GM03348 (cell line): ENCODE measurements around the gene SLC4A9.
A peak's percentile ranks its signal among the peaks of the same experiment; 100 is the strongest.

ENCODE experiments used
- DNase-seq: peaks from one replicate; pipeline ENCODE4 v3.0.0; 2012; ENCODE audit warnings: low spot score

Gene SLC4A9

GRCh38 chr5:140361901-140362300, 1.9 kb downstream of the SLC4A9 start:
- no peak for DNase-seq

- no peak for DNase-seq
Observed at GRCh38 chr5:140362311-140362710, 2.3 kb downstream of the SLC4A9 start.

GRCh38 chr5:140362875-140363630, 3.1 kb downstream of the SLC4A9 start:
- peak; percentile 90 for DNase-seq

DNA sequence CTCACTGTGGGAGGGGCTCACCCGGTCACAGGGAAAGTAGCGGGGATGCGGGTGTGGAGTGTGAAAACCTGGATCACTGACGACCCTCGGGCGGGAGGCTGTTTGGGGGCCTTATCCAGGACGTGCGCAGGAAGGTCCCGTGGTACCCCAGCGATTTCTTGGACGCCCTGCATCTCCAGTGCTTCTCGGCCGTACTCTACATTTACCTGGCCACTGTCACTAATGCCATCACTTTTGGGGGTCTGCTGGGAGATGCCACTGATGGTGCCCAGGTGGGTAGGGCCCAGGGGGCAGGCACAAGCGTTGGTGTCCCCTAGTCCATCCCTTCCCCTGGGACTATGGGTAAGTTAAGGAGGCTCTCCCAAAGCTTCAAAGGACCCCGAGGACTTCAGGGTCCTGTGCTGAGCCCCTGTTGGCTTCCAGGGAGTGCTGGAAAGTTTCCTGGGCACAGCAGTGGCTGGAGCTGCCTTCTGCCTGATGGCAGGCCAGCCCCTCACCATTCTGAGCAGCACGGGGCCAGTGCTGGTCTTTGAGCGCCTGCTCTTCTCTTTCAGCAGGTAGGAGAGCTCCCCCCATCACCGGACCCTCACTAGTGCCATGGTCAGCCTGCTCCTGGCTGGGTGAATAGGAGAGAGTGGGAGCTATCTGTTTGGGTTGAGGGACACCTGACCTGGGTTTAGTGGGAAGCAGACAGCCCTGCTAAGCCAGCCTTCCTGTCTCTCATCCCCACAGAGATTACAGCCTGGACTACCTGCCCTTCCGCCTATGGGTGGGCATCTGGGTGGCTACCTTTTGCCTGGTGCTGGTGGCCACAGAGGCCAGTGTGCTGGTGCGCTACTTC, 3.9 kb downstream of the SLC4A9 start:
- DNase-seq, result no peak

- no peak for DNase-seq
Observed at GRCh38 chr5:140364472-140364765, 4.4 kb downstream of the SLC4A9 start.

- DNase-seq, result no peak
Observed at GRCh38 chr5:140365282-140365681, 5.3 kb downstream of the SLC4A9 start.

- no peak for DNase-seq
Observed at GRCh38 chr5:140365941-140366340, 5.9 kb downstream of the SLC4A9 start.

DNA sequence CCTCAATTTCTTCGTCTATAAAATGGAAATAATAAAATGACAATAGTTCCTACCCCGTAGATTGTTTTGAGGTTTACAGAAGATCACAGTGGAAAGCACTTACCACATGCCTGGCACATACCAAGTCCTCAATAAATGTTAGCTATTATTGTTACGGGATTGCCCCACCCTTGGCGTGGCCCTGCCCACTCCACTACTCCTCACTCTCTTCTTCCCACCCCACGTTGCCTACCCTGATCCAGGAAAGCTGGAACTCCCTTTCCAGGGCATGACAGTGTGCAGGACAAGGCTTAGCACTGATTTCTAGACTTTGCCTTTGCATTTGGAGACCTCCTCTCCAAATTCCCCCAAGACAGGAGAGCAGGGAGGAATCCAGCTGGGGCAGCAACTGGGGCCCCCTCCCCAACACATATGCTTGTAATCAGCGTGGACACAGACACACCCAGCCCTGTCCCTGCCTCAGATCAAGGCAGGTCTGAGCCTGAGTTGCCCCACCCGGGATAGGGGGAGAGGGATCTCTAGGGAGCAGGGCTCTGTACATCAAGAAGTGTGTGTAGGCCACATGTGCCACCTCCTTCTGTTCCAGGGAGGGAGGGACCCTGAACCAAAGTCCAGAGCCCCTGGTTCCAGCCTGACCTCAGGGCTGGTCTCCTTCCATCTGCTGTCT, 6.7 kb downstream of the SLC4A9 start:
- DNase-seq, result no peak

DNA sequence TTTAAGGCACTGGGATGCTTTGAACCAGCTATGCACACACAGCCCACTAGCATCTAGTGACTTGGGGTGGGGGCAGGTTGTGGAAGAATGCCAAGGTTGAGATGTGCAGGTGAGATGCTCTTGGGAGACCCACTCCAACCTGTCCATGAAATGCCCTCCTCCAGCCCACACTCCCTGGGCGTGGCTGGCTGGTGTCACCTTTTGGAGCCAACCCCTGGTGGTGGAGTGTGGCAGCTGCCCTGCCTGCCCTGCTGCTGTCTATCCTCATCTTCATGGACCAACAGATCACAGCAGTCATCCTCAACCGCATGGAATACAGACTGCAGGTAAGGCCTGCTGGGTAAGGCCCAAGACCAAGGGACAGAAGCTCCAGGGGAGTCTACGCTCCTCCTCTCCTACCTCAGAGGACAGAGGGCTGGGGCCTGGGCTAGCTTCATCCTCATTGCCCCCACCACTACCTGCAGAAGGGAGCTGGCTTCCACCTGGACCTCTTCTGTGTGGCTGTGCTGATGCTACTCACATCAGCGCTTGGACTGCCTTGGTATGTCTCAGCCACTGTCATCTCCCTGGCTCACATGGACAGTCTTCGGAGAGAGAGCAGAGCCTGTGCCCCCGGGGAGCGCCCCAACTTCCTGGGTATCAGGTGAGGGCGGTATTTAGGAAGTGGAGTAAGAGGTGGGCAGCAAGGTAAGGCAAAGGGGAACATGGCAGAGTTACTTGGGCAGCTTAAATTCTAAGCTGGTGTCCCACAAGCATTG, 7.4 kb downstream of the SLC4A9 start:
- DNase-seq, result no peak

GRCh38 chr5:140371356-140372151, 11.6 kb downstream of the SLC4A9 start:
- DNase-seq, result no peak

- DNase-seq, result peak; percentile 89
Observed at GRCh38 chr5:140372971-140373487, 13.0 kb downstream of the SLC4A9 start.

DNA sequence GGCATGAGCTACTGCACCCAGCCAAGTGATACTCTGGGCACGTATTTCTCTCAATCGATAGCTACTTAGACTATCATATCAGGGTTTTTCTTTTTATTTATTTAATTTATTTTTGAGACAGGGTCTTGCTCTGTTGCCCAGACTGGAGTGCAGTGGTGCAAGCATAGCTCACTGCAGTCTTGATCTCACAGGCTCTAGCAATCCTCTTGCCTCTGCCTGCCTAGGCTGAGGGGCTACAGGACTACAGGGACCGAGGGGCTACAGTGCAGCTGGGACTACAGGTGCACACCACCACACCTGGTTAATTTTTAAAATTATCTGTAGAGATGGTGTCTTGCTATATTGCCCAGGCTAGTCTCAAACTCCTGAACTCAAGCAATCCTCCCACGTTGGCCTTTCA, 21.4 kb downstream of the SLC4A9 start:
- no peak for DNase-seq

- DNase-seq, result no peak
Observed at GRCh38 chr5:140381972-140382371, 22.0 kb downstream of the SLC4A9 start.

DNA sequence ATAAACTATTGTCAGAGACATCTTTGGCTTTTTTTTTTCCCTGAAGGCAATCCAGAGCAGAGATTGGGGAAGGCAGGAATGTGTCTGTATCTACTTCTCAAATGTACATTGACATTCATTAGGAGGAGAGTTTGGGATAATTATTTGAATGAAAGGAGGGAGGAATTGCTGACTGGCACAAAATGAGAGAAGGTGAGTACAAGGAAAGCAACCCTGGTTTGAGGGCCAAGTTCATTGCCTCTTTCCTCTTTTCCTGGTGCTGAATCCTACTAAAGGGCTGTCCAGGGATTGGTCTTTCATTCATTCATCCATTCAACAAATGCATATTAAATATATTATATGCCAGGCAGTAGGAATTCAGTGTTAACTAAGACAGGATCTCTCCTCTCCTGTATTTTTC, 22.9 kb downstream of the SLC4A9 start:
- no peak for DNase-seq

- DNase-seq, result no peak
Observed at GRCh38 chr5:140383300-140383699, 23.3 kb downstream of the SLC4A9 start.

DNA sequence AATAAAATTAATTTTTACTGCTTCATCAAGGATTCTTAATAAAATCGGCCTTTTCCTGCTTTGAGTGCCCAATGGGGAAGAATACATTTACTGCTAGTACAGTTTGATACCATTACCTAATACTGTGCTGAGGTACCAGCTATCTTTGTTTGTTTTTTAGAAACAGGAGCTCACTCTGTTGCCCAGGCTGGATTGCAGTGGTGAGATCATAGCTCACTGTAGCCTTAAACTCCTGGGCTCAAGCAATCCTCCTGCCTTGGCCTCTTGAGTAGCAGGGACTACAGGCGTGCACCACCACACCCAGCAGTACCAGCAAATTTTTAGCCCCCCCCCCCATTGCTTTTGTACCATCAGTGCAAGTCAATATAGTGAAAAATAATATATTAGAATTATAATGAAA, 28.1 kb downstream of the SLC4A9 start:
- DNase-seq, result no peak

GRCh38 chr5:140391312-140391711, 31.3 kb downstream of the SLC4A9 start:
- DNase-seq, result peak; percentile 74

DNA sequence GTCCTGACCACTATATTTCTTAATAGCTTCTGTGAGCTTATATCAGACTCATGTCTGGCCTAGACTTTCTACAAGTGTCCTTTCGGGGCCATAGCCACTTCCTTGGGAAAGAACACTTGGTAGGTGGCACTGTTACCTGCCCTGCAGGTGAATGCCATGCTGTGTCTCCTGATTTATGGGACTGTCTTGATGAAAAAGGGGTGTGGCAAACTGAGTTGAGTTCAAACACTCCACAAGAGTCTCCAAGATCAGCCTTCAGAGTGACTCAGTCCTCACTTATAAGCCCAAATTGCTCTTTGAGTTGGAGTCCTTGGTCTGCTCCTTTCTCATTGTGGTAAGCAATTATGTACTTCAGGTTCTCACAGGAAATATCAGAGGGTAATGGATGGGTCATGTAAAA, 31.7 kb downstream of the SLC4A9 start:
- DNase-seq, result no peak

DNA sequence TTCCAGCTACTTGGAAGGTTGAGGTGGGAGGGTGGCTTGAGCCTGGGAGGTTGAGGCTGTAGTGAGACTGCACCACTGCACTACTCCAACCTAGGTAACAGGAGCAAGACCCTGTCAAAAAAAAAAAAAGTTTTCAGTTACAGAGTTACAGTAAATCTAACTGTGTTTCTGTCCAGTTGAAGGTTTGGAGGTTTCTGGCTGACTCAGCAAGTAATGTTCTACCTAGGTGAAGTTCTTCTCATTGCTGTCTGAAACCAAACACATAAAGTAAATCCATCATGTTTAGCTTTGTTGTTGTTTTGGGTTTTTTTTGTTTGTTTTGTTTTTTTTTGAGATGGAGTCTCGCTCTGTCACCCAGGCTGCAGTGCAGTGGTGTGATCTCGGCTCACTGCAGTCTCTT, 33.7 kb downstream of the SLC4A9 start:
- DNase-seq, result no peak

DNA sequence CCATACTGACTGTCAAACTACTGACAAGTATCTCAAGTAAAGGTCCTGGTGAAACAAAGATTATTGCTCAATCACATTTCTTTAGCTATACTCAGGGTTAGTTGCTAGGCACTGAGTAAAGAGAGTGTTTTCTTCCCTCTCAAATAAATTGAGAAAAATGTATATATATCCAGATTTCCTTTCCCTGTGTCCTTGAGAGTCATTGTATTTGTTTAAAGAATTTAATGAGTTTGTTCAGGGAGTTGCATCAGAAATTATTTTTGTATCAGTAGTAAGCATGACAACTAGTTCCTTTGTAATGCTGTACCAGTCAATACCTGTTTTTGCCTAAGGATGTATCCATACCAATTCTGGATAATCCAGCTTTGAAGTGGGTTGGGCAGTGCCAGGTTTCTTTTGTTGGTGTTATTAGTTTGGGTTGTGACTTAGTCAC, 38.4 kb downstream of the SLC4A9 start:
- no peak for DNase-seq
